HEK293T (cell line): ENCODE results near the gene EVA1A.

Experiments used
- ARNT ChIP-seq: fragments of 450-650 bp; IDR thresholded peaks from 2 replicates; pipeline ENCODE4 v1.6.1; 2017; ENCODE audit warnings: mild to moderate bottlenecking
- BHLHE40 ChIP-seq: fragments of 450-650 bp; IDR thresholded peaks from 2 replicates; pipeline ENCODE4 v1.6.1; 2016; ENCODE audit warnings: mild to moderate bottlenecking, moderate library complexity, borderline replicate concordance
- CTBP1 ChIP-seq: fragments of 450-650 bp; IDR thresholded peaks from 2 replicates; pipeline ENCODE4 v1.6.1; 2016; ENCODE audit warnings: borderline replicate concordance
- ELF4 ChIP-seq: fragments of 450-650 bp; IDR thresholded peaks from 2 replicates; pipeline ENCODE4 v1.6.1; 2017; ENCODE audit warnings: antibody characterized with exemption
- FOXA1 ChIP-seq: fragments of 450-650 bp; IDR thresholded peaks from 2 replicates; pipeline ENCODE4 v1.6.1; 2016; ENCODE audit warnings: mild to moderate bottlenecking
- FOXK2 ChIP-seq: fragments of 450-650 bp; IDR thresholded peaks from 2 replicates; pipeline ENCODE4 v1.6.1; 2016; ENCODE audit warnings: mild to moderate bottlenecking
- FOXM1 ChIP-seq: fragments of 450-650 bp; IDR thresholded peaks from 2 replicates; pipeline ENCODE4 v1.6.1; 2017; ENCODE audit warnings: mild to moderate bottlenecking, borderline replicate concordance
- L3MBTL2 ChIP-seq: fragments of 450-650 bp; conservative IDR thresholded peaks from 2 replicates; pipeline ENCODE4 v1.6.1; 2016; ENCODE audit warnings: mild to moderate bottlenecking
- LEF1 ChIP-seq: fragments of 450-650 bp; IDR thresholded peaks from 2 replicates; pipeline ENCODE4 v1.6.1; 2017; ENCODE audit warnings: mild to moderate bottlenecking, borderline replicate concordance
- NFRKB ChIP-seq: fragments of 450-650 bp; IDR thresholded peaks from 2 replicates; pipeline ENCODE4 v1.6.1; 2016; ENCODE audit warnings: mild to moderate bottlenecking, moderate library complexity
- PKNOX1 ChIP-seq: fragments of 450-650 bp; IDR thresholded peaks from 2 replicates; pipeline ENCODE4 v1.6.1; 2016
- SP1 ChIP-seq: fragments of 450-650 bp; IDR thresholded peaks from 2 replicates; pipeline ENCODE4 v1.6.1; 2017
- ZNF384 ChIP-seq: fragments of 450-650 bp; IDR thresholded peaks from 2 replicates; pipeline ENCODE4 v1.6.1; 2016

GRCh38 chr2:75488157-75488556 is 72.6 kb downstream of the EVA1A start:
- no peak for TF ChIP-seq FOXM1
- TF ChIP-seq PKNOX1, result no peak
- TF ChIP-seq FOXA1, result no peak
- no peak for TF ChIP-seq BHLHE40
- TF ChIP-seq FOXK2, result no peak
- TF ChIP-seq ZNF384, result no peak
- TF ChIP-seq L3MBTL2, result no peak
- TF ChIP-seq ARNT, result no peak
- TF ChIP-seq CTBP1, result no peak
- TF ChIP-seq LEF1, result no peak
- no peak for TF ChIP-seq NFRKB
- no peak for TF ChIP-seq SP1
- TF ChIP-seq ELF4, result no peak
